Hippocampal formation (tissue), 2 donors: ENCODE results near the gene KRTAP9-7.
"Not testable (repeated sequence)": the region's sequence is repeated elsewhere in the genome, so short reads cannot be mapped to it uniquely, and the experiment has no call there.

Experiments
- DNase-seq, 2 donors: peaks; one replicate each; lab custom pipeline; 2025; lab: John Stamatoyannopoulos, UW

The KRTAP9-7 gene, protein sequence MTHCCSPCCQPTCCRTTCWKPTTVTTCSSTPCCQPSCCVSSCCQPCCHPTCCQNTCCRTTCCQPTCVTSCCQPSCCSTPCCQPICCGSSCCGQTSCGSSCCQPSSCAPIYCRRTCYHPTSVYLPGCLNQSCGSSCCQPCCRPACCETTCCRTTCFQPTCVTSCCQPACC

GRCh38 chr17:41275648-41276190, at the start of gene KRTAP9-7:
Gene KRTAP9-7 (plus strand): TSS chr17:41275698. CDS start chr17:41275698, 0 bp downstream.
- not testable (repeated sequence) for DNase-seq

GRCh38 chr17:41226051-41226450, 49.4 kb upstream of the KRTAP9-7 start:
- DNase-seq: no peak

- DNase-seq: not testable (repeated sequence)
Observed at GRCh38 chr17:41226598-41227095, 48.9 kb upstream of the KRTAP9-7 start, which contains the start of gene KRTAP9-2. Gene KRTAP9-2 (plus strand): TSS chr17:41226648. CDS start chr17:41226655, 7 bp downstream.

GRCh38 chr17:41230094-41230493, 45.4 kb upstream of the KRTAP9-7 start:
- no peak for DNase-seq

DNA sequence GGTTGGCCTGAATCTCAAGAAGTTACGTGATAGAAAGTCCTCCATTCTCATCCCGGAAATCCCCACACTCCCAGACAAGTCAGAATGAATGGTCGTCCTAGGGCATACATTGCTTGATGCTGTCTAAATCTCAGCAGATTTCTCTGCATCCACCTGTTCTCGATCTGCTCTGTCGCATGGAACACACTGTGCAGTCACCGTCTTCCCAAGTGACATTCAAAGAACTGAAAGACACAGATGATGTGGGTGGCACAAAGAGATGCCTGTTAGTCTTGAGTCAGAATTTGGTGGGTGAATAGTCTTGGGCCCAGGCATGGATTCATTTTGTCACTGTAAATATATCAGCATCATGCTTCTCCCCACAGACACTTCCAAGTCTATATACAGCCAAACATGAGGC, 43.8 kb upstream of the KRTAP9-7 start:
- DNase-seq: no peak

- not testable (repeated sequence) for DNase-seq
Observed at GRCh38 chr17:41232399-41233105, 42.9 kb upstream of the KRTAP9-7 start, which contains the start of gene KRTAP9-3. Gene KRTAP9-3 (plus strand): TSS chr17:41232449. CDS start chr17:41232502, 53 bp downstream.

- not testable (repeated sequence) for DNase-seq
Observed at GRCh38 chr17:41237116-41237515, 38.4 kb upstream of the KRTAP9-7 start.

DNA sequence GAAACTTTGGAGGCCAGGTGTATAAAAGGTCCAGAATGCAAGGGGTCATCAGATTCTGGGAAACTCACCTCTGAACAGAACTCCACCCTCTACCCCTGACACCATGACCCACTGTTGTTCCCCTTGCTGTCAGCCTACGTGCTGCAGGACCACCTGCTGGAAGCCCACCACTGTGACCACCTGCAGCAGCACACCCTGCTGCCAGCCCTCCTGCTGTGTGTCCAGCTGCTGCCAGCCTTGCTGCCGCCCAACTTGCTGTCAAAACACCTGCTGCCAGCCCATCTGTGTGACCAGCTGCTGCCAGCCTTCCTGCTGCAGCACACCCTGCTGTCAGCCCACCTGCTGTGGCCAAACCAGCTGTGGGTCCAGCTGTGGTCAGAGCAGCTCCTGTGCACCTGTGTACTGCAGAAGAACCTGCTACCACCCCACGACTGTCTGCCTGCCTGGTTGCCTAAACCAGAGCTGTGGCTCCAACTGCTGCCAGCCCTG, 37.5 kb upstream of the KRTAP9-7 start, which contains the start of gene KRTAP9-8:
TSS of gene KRTAP9-8 (plus strand) at position 51 of the 489 bp plus-strand sequence. CDS start at position 104, 53 bp downstream.
- DNase-seq: not testable (repeated sequence)

DNA sequence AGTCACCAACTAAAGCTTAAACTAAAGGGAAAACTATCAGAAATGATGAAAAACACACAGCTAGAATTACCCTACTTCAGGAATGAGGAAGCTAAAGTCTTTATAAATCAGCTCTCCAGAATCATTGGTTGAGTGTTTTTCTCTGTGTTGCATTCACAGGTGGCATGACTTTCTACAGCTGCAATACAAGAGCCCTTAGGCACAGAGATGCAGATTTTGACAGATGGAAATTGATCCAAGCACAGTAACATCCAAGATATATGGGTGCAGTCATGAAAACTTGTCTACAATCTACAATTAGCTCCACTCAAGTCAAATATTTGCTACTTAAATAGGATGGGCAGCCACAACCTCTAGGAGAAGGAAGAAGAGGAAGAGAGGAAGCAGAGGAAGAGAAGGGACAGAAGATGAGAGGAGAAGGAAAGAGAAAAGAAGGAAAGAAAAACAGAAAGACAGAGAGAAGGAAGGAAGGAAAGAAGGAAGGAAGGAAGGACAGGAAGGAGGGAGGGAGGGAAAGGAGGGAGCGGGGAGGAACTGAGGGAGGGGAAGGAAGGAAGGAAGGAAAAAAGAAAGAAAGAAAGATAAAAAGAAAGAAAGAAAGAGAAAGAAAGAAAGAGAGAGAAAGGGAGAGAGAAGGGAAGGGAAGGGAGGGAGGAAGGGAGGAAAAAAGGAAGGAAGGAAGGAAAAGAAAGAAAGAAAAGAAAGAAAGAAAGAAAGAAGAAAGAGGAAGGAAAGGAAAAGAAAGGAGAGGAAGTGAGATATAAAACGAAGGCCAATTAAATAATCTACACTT, 28.3 kb upstream of the KRTAP9-7 start:
- DNase-seq: not testable (repeated sequence)

DNA sequence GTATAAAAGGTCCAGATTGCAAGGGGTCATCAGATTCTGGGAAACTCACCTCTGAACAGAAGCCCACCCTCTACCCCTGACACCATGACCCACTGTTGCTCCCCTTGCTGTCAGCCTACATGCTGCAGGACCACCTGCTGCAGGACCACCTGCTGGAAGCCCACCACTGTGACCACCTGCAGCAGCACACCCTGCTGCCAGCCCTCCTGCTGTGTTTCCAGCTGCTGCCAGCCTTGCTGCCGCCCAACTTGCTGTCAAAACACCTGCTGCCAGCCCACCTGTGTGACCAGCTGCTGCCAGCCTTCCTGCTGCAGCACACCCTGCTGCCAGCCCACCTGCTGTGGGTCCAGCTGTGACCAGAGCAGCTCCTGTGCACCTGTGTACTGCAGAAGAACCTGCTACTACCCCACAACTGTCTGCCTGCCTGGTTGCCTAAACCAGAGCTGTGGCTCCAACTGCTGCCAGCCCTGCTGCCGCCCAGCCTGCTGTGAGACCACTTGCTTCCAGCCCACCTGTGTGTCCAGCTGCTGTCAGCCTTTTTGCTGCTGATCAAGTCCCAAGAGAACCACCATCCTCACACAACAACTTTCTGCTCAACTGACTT, 25.8 kb upstream of the KRTAP9-7 start, which contains the start of gene KRTAP9-4:
TSS of gene KRTAP9-4 (plus strand) at position 51 of the 604 bp plus-strand sequence. CDS start at position 85, 34 bp downstream.
- DNase-seq: not testable (repeated sequence)

GRCh38 chr17:41251261-41251660, 24.2 kb upstream of the KRTAP9-7 start:
- DNase-seq: no peak

- no peak for DNase-seq
Observed at GRCh38 chr17:41254861-41255260, 20.6 kb upstream of the KRTAP9-7 start.

DNA sequence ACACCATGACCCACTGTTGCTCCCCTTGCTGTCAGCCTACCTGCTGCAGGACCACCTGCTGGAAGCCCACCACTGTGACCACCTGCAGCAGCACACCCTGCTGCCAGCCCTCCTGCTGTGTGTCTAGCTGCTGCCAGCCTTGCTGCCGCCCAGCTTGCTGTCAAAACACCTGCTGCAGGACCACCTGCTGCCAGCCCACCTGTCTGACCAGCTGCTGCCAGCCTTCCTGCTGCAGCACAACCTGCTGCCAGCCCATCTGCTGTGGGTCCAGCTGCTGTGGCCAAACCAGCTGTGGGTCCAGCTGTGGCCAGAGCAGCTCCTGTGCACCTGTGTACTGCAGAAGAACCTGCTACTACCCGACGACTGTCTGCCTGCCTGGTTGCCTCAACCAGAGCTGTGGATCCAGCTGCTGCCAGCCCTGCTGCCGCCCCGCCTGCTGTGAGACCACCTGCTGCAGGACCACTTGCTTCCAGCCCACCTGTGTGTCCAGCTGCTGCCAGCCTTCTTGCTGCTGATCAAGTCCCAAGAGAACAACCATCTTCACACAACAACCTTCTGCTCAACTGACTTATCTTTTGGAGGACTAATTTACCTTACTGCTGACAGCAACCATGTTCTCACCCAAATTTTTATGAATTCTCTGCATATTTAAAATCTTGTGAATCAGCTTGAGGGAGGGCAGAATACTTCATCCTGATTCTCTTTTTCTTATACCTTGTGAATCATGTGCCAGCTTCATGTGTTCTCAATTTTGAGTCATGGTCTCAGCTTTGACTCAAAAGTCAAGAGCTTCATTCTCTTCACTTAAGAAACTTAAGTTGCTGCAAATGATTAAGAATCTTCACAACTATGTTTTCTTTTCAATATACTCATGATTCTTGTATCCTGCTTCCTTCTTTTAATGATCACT, 19.9 kb upstream of the KRTAP9-7 start, which contains the start of gene KRTAP9-9:
TSS of gene KRTAP9-9 (plus strand) at position 4 of the 910 bp plus-strand sequence.
- not testable (repeated sequence) for DNase-seq

DNA sequence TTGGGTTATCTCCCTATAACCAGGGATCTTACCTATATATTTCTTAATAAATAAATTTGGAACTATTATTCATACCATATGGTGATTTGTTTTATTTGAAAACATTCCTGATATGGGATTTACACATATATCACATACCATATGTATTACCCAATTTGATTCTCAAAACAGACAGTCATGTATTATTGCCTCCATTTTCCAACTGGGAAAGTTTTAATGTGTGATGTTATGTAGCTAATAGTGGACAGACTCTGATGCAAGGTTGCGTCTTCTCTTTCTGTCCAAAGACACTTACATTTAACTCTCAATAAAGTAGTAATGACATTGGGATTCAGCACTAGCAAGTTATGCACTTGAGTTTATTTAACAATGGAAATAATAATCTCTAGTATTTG, 19.2 kb upstream of the KRTAP9-7 start:
- DNase-seq: no peak

DNA sequence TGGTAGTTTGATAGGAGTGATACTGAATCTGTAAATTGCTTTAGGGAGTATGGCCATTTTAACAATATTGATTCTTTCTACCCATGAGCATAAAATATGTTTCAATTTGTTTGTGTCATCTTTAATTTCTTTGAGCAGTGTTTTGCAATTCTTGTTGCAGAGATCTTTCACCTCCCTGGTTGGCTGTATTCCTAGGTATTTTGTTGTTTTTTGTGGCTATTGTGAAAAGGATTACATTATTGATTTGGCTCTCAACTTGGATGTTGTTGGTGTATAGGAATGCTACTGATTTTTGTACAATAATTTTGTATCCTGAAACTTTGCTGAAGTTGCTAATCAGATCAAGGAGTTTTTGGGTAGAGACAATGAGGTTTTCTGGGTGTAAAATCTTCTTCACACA, 17.1 kb upstream of the KRTAP9-7 start:
- DNase-seq: no peak

DNA sequence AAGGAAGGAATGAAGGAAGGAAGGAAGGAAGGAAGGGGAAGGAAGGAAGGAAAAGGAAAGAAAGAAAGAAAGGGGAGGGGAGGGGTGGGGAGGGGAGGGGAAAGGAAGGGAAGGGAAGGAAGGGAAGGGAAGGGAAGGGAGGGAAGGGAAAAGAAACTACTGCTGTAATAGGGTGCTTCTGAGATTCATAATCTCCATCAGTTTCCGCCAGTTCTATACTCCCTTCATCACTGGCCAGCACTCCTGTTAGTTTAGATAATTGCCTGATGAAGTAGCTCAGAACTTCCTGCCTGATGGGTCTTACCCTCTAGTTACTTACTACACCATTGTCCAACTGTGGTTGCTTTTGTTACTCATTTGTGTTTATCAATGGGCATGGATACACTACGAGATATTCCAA, 12.3 kb upstream of the KRTAP9-7 start:
- DNase-seq: no peak

- no peak for DNase-seq
Observed at GRCh38 chr17:41264599-41264998, 10.9 kb upstream of the KRTAP9-7 start.

- no peak for DNase-seq
Observed at GRCh38 chr17:41265078-41265477, 10.4 kb upstream of the KRTAP9-7 start, which contains the start of gene KRTAP9-6. Gene KRTAP9-6 (plus strand): TSS chr17:41265378. CDS start chr17:41265378, 0 bp downstream.

DNA sequence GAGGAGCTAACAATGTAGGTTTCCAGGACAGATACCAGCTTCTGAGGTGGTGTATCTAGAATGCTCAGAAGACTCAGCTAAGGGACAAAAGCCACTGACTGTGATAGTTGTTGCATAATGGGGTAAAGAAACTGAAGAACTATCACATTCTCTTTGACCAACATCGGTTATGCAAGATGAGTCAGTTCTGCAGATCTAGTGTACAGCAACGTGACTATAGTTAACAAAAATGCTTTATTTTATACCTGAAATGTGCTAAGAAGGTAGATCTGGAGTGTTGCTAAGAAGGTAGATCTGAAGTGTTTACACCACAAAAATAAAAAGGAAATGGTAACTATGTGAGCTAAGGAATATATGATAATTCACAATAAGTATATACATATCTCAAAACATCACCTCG, 7.8 kb upstream of the KRTAP9-7 start:
- DNase-seq: no peak

DNA sequence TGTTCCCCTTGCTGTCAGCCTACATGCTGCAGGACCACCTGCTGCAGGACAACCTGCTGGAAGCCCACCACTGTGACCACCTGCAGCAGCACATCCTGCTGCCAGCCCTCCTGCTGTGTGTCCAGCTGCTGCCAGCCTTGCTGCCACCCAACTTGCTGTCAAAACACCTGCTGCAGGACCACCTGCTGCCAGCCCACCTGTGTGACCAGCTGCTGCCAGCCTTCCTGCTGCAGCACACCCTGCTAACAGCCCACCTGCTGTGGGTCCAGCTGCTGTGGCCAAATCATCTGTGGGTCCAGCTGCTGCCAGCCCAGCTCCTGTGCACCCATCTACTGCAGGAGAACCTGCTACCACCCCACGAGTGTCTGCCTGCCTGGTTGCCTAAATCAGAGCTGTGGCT, 4.2 kb upstream of the KRTAP9-7 start:
- not testable (repeated sequence) for DNase-seq
